ENCODE data around the gene PTPRN2. TPM values are rescaled to one million over a fixed set of nuclear protein-coding genes. Genes with fewer than 3 reads are reported as not detected.

The PTPRN2 gene
- 0.78 and 2.7 TPM in 2 replicates for total RNA-seq

GRCh38 chr7:158587162-158588084 lies at the start of gene PTPRN2:
Gene PTPRN2 (minus strand): TSS chr7:158587823.

Other genes with a start within 250 kb of the PTPRN2 start
- 10.5 and 19.5 TPM in 2 replicates for gene NCAPG2, start 117.0 kb upstream of the PTPRN2 start, total RNA-seq
- 31.6 and 54.8 TPM in 2 replicates for gene ESYT2, start 241.7 kb upstream of the PTPRN2 start, total RNA-seq